ENCODE measurements around the gene DVL1.

DVL1 gene

GRCh38 chr1:1355416-1355815 is 6.2 kb upstream of the DVL1 start:
- DNase-seq: peak; percentile 46

GRCh38 chr1:1354271-1355247 is 5.3 kb upstream of the DVL1 start:
- DNase-seq: peak; percentile 19

GRCh38 chr1:1353389-1354151 is 4.4 kb upstream of the DVL1 start:
- DNase-seq: no peak

- no peak for DNase-seq
These were observed 3.7 kb upstream of the DVL1 start for GRCh38 chr1:1352786-1353388.

- DNase-seq: no peak
These were observed 2.6 kb upstream of the DVL1 start for GRCh38 chr1:1351511-1352427.

- DNase-seq: peak; percentile 43
These were observed 580 bp downstream of the DVL1 start for GRCh38 chr1:1348420-1349255.

GRCh38 chr1:1347663-1348419 is 1.4 kb downstream of the DVL1 start:
- DNase-seq: no peak

- no peak for DNase-seq
These were observed 2.1 kb downstream of the DVL1 start for GRCh38 chr1:1347026-1347595.

GRCh38 chr1:1346501-1346890 is 2.7 kb downstream of the DVL1 start:
- no peak for DNase-seq

- DNase-seq: no peak
These were observed 3.2 kb downstream of the DVL1 start for GRCh38 chr1:1345860-1346500.

GRCh38 chr1:1345384-1345783 is 3.8 kb downstream of the DVL1 start:
- no peak for DNase-seq

GRCh38 chr1:1344655-1345361 is 4.4 kb downstream of the DVL1 start:
- no peak for DNase-seq

GRCh38 chr1:1343811-1344421 is 5.3 kb downstream of the DVL1 start:
- no peak for DNase-seq

GRCh38 chr1:1342584-1343115 is 6.6 kb downstream of the DVL1 start:
- DNase-seq: no peak

- DNase-seq: no peak
These were observed 7.1 kb downstream of the DVL1 start for GRCh38 chr1:1342061-1342562.

GRCh38 chr1:1341549-1342021 is 7.6 kb downstream of the DVL1 start:
- DNase-seq: no peak

GRCh38 chr1:1340791-1341548 is 8.2 kb downstream of the DVL1 start:
- no peak for DNase-seq
